OCI-LY7 (cell line): Measurements from ENCODE around the gene PRKN. TPM values are rescaled to one million over a fixed set of nuclear protein-coding genes. Genes with fewer than 3 reads are reported as not detected.

Experiments
- BruUV-seq: library from RNA; stranded (reverse); fragments of 400-500 nt; replicated peaks from 2 replicates; lab custom pipeline; 2021; lab: Mats Ljungman, UMichigan
- CTCF ChIA-PET: fragments of 300-600 bp; sonication (Branson Sonifier 250); formaldehyde crosslinking; loops from one replicate; lab custom pipeline; 2022; ENCODE audit warnings: antibody characterized with exemption; ENCODE audit not compliant: unreplicated experiment; lab: Charles Lee
- POLR2A ChIA-PET: fragments of 300-600 bp; sonication (Branson Sonifier 250); formaldehyde crosslinking; loops from one replicate; lab custom pipeline; 2022; ENCODE audit warnings: antibody characterized with exemption; lab: Charles Lee
- DNase-seq: peaks from one replicate; pipeline ENCODE4 v3.0.0-alpha.2; 2015; ENCODE audit warnings: low spot score
- H2AFZ ChIP-seq: fragments of 200-600 bp; sonication (generic), shearing (Covaris generic); 2 replicates; pipeline ENCODE4 v1.6.1; 2014; ENCODE audit warnings: mild to moderate bottlenecking, antibody characterized with exemption, low read length, moderate library complexity
- H3K27ac ChIP-seq: fragments of 200-600 bp; sonication (generic); 2 replicates; pipeline ENCODE4 v1.5.1; 2014; ENCODE audit warnings: mixed run types, low read depth, mild to moderate bottlenecking, moderate library complexity, low read length, inconsistent platforms; ENCODE audit not compliant: poor library complexity, severe bottlenecking
- H3K36me3 ChIP-seq: fragments of 200-600 bp; sonication (generic); 2 replicates; pipeline ENCODE4 v1.6.1; 2014; ENCODE audit warnings: mild to moderate bottlenecking, antibody characterized with exemption, low read length, moderate library complexity, mixed read lengths; ENCODE audit not compliant: insufficient read depth
- H3K4me1 ChIP-seq: fragments of 200-600 bp; sonication (generic); 2 replicates; pipeline ENCODE4 v1.5.1; 2014; ENCODE audit warnings: mild to moderate bottlenecking, low read length; ENCODE audit not compliant: insufficient read depth, poor library complexity, severe bottlenecking
- H3K4me2 ChIP-seq: fragments of 200-600 bp; sonication (generic); 2 replicates; pipeline ENCODE4 v1.6.1; 2014; ENCODE audit warnings: mild to moderate bottlenecking, low read length
- H3K4me3 ChIP-seq: fragments of 200-600 bp; sonication (generic); 2 replicates; pipeline ENCODE4 v1.5.1; 2014; ENCODE audit warnings: mild to moderate bottlenecking, low read depth, low read length; ENCODE audit not compliant: poor library complexity, severe bottlenecking
- H3K79me2 ChIP-seq: fragments of 200-600 bp; sonication (generic); 2 replicates; pipeline ENCODE4 v1.6.1; 2016; ENCODE audit warnings: low read depth, mild to moderate bottlenecking, low read length, moderate library complexity, mixed read lengths; ENCODE audit not compliant: insufficient read depth
- H3K9me2 ChIP-seq: fragments of 200-600 bp; sonication (generic); 2 replicates; pipeline ENCODE4 v1.6.1; 2016; ENCODE audit warnings: mild to moderate bottlenecking, low read length, mixed read lengths; ENCODE audit not compliant: insufficient read depth
- H3K9me3 ChIP-seq: fragments of 200-600 bp; sonication (generic); 2 replicates; pipeline ENCODE4 v1.6.1; 2014; ENCODE audit warnings: mild to moderate bottlenecking, mixed run types, low read length, mixed read lengths
- H4K20me1 ChIP-seq: fragments of 200-600 bp; sonication (generic); 2 replicates; pipeline ENCODE4 v1.6.1; 2014; ENCODE audit warnings: mild to moderate bottlenecking, antibody characterized with exemption, low read length, moderate library complexity, mixed read lengths; ENCODE audit not compliant: insufficient read depth
- EZH2phosphoT487 ChIP-seq: fragments of 200-600 bp; sonication (generic); IDR thresholded peaks from 2 replicates; pipeline ENCODE4 v1.6.1; 2018; ENCODE audit warnings: low read depth, borderline replicate concordance, mild to moderate bottlenecking, mixed run types, antibody characterized with exemption, low read length, moderate library complexity, mixed read lengths
- intact Hi-C: fragments of 100-400 bp; cut with micrococcal nuclease; formaldehyde crosslinking; loops from one replicate; pipeline ENCODE4 v1.10.0; 2022; ENCODE audit not compliant: unreplicated experiment
- total RNA-seq, 2 experiments: library from RNA; depleted of rRNA in 1 of 2; stranded (reverse); fragments of >200 nt in 1 of 2; shearing (Covaris generic) in 1 of 2; gene quantifications; 2 replicates each; pipeline ENCODE4 v1.2.3, GENCODE V29; 2014 to 2022
- TF ChIP-seq, protein P1 (sequence below): fragments of 200-600 bp; sonication (generic); conservative IDR thresholded peaks from 2 replicates; pipeline ENCODE4 v1.5.1; 2014; ENCODE audit warnings: mild to moderate bottlenecking, antibody characterized with exemption, low read length, moderate library complexity, mixed read lengths

PRKN gene
- total RNA-seq, 2 experiments from 2014 or later: 1.3 to 2.0 TPM

DNA sequence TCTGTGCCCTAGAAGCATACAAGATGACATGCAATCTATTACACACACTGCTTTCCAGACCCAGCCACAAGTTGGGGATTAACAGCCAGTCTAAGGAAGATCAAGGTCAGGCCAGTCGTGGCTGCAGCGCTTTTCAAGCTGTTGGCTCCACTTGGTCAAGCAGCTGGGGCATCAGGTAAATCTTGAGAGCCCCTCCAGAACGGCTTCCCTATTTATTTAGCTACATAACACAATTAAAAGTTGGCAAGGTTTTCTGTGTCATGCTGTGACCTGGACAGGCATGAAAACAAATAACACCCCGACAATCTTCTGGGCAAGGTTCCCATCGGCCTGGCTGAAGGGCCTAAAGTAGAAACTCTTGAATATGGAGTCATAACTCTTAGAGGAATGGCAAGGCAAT lies 524.3 kb downstream of the PRKN start:
- H3K9me3 ChIP-seq: no peaks in the 10 kb centered on the region
- H3K4me1 ChIP-seq: no peaks in the 10 kb centered on the region
- ChIA-PET CTCF (interaction anchor here (0.9 kb wide), 1 partner anchor 10 kb away, joined by 3 read pairs; no protein-coding TSS in a partner anchor), POLR2A (interaction anchor here (0.6 to 1.3 kb wide), 3 partner anchors 8 to 618 kb away, joined by 3 to 4 read pairs (median 3); no protein-coding TSS in a partner anchor)
- no TSS peak for BruUV-seq
- no peak overlapping the region for H3K4me2 ChIP-seq
- H3K27ac ChIP-seq: no peak overlapping the region
- intact Hi-C loops: no loop called here
- H3K4me3 ChIP-seq: no peak overlapping the region
- no peaks in the 10 kb centered on the region for H3K36me3 ChIP-seq
- DNase-seq: no peak
- H2AFZ ChIP-seq: no peak overlapping the region
- no peak for TF ChIP-seq EZH2phosphoT487
- TF ChIP-seq, protein P1, sequence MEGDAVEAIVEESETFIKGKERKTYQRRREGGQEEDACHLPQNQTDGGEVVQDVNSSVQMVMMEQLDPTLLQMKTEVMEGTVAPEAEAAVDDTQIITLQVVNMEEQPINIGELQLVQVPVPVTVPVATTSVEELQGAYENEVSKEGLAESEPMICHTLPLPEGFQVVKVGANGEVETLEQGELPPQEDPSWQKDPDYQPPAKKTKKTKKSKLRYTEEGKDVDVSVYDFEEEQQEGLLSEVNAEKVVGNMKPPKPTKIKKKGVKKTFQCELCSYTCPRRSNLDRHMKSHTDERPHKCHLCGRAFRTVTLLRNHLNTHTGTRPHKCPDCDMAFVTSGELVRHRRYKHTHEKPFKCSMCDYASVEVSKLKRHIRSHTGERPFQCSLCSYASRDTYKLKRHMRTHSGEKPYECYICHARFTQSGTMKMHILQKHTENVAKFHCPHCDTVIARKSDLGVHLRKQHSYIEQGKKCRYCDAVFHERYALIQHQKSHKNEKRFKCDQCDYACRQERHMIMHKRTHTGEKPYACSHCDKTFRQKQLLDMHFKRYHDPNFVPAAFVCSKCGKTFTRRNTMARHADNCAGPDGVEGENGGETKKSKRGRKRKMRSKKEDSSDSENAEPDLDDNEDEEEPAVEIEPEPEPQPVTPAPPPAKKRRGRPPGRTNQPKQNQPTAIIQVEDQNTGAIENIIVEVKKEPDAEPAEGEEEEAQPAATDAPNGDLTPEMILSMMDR: no peak
- H3K79me2 ChIP-seq: no peaks in the 10 kb centered on the region
- no peaks in the 10 kb centered on the region for H4K20me1 ChIP-seq
- H3K9me2 ChIP-seq: no peaks in the 10 kb centered on the region; the same call in 1 of the 2 replicates

DNA sequence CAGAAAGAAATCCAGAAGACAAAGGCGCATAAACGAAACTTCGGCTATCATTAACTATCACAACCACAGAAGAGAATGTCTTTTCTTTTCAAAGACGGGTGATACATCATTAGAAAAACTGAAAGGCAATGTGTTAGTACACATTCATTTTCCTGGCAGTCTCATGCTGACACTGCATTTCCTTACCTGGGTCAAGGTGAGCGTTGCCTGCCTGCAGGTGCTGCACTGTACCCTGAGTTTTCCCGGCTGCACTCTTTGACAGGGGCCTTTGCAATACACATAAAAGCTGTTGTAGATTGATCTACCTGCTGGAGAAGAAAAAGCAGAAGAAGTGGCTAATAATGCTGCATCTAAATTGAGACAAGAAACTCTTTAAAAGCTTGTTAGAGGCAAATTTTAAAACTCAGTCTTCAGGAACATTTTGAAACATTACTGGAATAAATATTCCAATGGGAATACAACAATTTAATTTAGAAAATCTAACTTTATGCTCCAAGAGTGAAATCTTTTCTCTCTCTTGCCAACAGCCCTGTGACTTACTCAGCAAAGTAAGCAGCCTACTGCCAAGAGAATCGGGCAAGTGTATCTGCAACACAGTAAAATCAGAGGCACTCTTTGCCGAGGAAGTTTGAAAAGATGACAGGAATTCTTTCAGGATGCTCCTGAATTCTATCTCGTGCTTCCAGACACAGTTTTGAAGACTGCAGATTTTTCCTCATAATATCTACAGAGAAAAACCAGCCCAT lies 526.4 kb downstream of the PRKN start:
- no TSS peak for BruUV-seq
- H3K79me2 ChIP-seq: no peaks in the 10 kb centered on the region
- no peak overlapping the region for H3K27ac ChIP-seq
- no peaks in the 10 kb centered on the region for H3K36me3 ChIP-seq
- H3K4me3 ChIP-seq: no peak overlapping the region
- ChIA-PET POLR2A (no interaction called here), CTCF (no interaction called here)
- no peak overlapping the region for H3K4me2 ChIP-seq
- intact Hi-C loops: no loop called here
- H3K9me2 ChIP-seq: no peaks in the 10 kb centered on the region
- H3K4me1 ChIP-seq: no peaks in the 10 kb centered on the region
- no peak overlapping the region for H2AFZ ChIP-seq
- H4K20me1 ChIP-seq: no peaks in the 10 kb centered on the region
- H3K9me3 ChIP-seq: no peaks in the 10 kb centered on the region
- no peak for DNase-seq
- TF ChIP-seq, protein P1: no peak
- TF ChIP-seq EZH2phosphoT487: no peak

DNA sequence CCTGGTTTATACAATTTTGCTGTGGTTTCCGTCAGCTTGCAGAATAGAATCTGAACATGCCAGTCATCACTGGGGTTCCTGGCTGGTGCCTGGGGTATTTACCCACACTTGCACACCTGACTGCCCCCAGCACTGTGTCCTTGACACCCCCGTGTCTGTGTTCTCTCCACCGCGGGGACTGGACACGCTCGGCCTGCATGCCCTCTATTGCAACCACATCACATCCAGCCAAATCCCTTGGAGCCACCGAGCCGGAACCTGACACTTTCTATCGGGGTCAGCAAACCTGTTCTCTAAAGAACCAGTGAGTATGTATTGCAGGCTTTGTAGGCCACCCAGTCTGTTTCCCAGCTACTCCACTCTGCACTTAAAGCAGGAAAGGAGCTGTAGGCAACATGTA lies 527.5 kb downstream of the PRKN start:
- POLR2A ChIA-PET: interaction anchor here (0.6 kb wide), 1 partner anchor 680 kb away, joined by 3 read pairs; no protein-coding TSS in a partner anchor

More for the DNA sequence above, 527.5 kb downstream of the PRKN start:
- H3K79me2 ChIP-seq: no peaks in the 10 kb centered on the region
- H3K36me3 ChIP-seq: no peaks in the 10 kb centered on the region
- no peak overlapping the region for H3K27ac ChIP-seq
- CTCF ChIA-PET: no interaction called here
- TF ChIP-seq EZH2phosphoT487: no peak
- TF ChIP-seq, protein P1: no peak
- intact Hi-C loops: no loop called here
- no peak for DNase-seq
- no peak overlapping the region for H2AFZ ChIP-seq
- H3K4me1 ChIP-seq: no peaks in the 10 kb centered on the region
- H4K20me1 ChIP-seq: no peaks in the 10 kb centered on the region
- H3K9me2 ChIP-seq: no peaks in the 10 kb centered on the region
- no peak overlapping the region for H3K4me2 ChIP-seq
- BruUV-seq: no TSS peak
- no peaks in the 10 kb centered on the region for H3K9me3 ChIP-seq
- H3K4me3 ChIP-seq: no peak overlapping the region
